HG03025 (cell line): ENCODE measurements around the gene CSTPP1.
"Not testable (repeated sequence)": the region's sequence is repeated elsewhere in the genome, so short reads cannot be mapped to it uniquely, and the experiment has no call there.

Source experiments
- ATAC-seq: cut with Tn5 transposase; IDR thresholded peaks from one replicate; pipeline ENCODE4 v1.9.1; 2021; ENCODE audit warnings: mild to moderate bottlenecking, moderate library complexity; ENCODE audit not compliant: unreplicated experiment, low FRiP score

The CSTPP1 gene

DNA sequence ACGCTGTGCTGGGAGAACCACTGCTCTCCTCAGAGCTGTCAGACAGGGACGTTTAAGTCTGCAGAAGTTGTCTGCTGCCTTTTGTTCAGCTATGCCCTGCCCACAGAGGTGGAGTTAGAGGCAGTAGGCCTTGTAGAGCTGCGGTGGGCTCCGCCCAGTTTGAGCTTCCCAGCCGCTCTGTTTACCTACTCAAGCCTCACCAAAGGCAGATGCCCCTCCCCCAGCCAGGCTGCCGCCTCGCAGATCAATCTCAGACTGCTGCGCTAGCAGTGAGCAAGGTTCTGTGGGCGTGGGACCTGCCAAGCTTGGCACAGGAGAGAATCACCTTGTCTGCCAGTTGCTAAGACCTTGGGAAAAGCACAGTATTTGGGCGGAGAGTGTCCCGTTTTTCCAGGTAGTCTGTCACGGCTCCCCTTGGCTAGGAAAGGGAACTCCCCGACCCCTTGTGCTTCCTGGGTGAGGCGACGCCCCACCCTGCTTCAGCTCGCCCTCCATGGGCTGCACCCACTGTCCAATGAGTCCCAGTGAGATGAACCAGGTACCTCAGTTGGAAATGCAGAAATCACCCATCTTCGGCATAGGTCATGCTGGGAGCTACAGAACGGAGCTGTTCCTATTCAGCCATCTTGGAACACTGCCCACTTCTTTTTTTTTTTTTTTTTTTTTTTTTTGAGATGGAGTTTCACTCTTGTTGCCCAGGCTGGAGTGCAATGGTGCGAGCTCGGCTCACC lies 182.6 kb downstream of the CSTPP1 start:
- ATAC-seq = not testable (repeated sequence)

DNA sequence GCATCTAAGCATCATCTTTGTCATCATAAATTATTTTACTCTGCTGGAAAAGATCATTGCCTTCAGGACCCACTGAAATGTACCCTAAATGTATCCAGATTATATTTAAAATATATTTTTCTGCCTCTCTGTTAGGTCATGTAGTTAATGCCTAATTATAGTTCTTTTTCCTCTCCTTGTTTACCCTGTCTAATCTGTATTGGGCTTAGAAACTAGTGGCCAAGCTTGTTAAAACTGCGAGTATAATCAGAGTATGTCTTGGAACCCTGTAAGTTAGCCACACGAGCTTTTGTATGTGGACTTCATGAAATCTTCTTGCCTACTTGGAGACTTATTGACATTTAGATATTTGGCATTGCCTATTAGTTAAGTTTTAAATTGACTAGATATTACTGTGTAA lies 184.5 kb downstream of the CSTPP1 start:
- ATAC-seq = no peak

DNA sequence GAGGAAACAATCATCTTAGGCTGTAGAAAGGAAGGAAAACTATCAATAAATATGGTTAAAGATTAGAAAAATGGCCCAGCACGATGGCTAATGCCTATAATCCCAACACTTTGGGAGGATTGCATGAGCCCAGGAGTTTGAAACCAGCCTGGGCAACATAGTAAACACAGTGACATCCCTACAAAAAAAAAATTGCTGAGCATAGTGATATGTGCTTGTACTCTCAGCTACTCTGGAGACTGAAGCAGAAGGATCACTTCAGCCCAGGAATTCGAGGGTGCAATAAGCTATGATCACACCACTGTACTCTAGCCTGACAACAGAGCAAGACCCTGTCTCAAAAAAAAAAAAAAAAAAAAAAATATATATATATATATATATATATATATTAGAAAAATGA lies 185.2 kb downstream of the CSTPP1 start:
- ATAC-seq = no peak

DNA sequence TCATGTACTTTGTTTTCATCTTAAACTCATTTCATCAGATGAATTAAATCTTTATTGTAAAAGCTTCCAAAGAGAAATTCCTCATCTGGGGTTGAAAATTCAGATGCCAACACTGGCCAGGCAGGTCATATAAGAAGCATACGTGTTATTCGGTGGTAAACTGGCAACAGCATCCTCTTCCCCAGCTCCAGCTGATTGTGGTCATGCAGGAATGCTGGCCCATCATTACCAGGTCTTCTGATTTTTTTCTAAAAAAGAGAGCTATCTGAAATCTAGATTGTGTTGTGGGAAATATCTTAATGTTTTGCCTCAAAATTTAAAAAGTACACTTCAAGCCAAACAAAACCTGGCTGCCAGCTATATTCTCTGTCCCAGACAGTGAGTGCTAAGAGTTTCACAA lies 186.5 kb downstream of the CSTPP1 start:
- no peak for ATAC-seq

DNA sequence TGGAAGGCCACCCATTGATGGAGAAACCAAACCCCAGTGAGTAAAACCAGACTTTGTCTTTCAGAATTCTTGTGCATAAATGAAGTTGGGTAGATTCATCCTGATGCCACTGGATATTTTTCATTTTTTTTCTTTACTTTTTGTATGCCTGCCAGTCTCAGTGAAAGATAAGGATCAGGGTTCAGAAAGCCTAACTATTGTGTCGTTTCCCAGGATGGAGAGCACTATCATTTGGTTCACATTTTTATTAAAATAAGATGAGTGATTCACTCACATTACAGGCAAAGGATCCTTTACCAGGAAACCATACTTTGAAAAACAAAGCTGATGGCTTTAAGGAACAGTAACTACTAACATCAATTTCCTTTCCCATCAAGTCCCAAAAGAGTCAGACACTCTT lies 188.1 kb downstream of the CSTPP1 start:
- no peak for ATAC-seq

DNA sequence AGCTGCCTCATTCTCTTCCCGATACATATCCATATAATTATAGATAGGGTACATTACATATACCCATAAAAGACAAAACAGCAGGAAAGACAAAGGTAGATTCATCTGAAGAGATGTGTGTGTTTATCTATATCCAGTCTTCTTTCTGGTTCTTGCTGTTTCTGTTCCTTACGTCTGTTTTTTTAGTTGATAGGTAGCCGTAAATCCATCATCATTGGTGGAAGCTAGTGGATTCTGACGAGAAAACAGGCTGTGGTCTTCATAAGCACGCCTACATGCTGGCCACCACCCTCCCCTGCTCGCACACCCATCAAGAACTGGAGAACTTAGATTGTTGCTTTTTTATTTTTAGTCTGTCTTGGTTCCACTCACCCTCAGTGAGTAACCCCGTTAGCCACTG lies 188.5 kb downstream of the CSTPP1 start:
- no peak for ATAC-seq

DNA sequence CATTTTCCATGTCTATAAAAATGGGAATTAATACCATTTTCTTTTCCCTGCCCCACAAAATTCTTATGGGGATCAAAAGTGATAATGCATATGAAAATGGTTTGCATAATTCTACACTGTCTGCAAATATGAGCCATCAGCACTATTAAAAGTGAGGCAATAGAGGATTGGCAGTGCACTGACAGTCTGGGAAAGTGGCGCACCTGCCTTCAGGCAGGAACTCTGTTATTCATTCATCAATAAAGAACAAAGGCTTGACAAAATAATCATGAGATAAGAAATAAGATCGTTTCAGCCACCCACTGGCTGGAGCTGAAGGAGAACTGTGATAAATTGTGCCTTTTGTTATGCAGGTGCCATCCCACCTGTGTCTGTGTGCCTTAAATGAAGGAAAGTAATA lies 190.7 kb downstream of the CSTPP1 start:
- no peak for ATAC-seq

DNA sequence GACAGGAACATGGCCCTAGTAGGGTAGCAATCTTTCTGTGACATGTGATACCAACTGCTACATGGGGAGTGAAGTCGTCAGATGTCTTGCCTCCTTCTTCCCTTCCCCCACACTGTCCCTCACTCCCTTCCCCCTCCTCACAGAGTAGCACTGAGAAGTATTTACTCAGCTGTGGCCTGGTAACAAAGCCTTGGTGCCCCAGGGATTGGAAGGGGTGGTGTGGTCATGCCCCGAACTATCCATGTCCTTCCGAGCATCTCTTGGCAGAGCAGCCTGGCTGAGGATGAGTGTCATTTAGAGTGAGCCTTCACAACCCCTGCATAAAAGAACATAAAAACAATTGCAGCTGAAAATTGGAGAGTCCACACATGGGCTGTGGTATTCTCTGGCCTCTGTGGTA lies 194.0 kb downstream of the CSTPP1 start:
- ATAC-seq = no peak

DNA sequence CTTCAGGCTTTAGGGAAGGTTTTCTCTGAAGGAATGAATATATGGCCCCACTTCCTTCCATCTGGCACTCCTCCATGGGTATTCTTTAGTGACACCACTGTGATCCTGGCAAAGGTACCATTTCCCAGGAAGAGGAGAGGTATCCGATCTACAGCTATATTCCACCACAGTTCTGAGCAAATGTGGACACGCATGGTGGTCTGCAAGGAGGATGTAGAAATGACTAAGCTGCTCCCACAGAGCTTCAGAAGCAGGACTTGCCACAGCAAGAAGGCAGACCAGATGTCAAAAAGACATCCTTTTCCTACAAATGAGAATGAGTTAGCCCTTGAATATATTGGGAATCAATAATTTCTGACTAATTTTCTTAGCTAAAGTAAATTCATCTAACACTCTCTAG lies 194.6 kb downstream of the CSTPP1 start:
- ATAC-seq = no peak

DNA sequence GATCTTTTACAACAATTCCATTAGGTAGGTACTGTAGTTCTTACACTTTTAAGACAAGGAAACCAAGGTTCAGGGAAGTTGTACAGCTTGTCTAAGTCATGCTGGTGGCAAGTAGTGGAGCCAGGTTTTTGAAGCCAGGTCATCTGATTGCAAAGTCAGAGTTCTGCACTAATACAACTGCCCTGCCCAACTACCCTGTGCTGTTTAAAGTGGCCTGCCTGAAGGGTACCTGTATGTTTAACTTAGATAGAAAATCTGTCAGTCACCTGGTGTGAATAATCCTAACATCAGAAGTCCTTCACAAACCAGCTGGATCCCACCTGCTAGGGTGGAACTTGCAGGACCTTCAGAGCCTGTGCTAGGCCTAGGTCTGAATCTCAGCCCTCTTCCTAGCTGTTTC lies 195.9 kb downstream of the CSTPP1 start:
- ATAC-seq = no peak

DNA sequence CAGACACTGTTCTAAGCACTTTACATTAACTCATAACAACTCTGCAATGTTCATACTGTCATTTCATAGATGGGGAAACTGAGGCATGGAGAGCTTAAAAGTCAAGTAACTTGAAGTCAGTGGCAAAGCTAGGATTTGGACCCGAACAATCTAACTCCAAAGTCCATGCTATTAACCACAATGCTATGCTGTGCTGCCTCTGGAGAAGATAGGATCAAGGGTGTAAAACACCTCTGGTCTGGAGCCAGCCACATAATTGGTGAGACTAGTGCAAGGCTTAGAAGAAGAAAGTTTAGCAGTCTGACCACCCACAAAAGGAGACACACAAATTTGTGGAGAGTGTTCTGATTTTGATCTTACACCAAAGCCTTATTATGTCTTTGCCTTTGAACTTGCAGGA lies 196.4 kb downstream of the CSTPP1 start:
- ATAC-seq = no peak

DNA sequence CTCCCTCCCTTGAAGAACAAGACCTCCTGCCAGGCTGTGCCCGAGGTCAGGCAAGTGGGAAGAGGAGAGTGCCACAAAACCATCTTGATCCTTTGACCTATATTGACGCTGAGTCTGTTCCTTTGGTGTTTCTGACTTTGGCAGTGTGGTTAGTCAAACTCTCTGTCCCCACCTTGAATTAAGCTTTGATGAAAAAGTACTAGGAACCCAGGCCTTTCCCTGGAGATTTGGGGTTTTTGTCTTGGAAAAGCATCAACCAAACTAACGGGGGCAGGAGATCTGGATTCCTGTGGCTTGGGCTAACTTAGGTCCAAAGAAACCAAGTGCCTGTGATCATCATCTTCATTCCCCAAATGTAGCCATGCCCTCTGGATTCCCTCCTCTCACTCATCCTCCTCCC lies 199.8 kb downstream of the CSTPP1 start:
- no peak for ATAC-seq

DNA sequence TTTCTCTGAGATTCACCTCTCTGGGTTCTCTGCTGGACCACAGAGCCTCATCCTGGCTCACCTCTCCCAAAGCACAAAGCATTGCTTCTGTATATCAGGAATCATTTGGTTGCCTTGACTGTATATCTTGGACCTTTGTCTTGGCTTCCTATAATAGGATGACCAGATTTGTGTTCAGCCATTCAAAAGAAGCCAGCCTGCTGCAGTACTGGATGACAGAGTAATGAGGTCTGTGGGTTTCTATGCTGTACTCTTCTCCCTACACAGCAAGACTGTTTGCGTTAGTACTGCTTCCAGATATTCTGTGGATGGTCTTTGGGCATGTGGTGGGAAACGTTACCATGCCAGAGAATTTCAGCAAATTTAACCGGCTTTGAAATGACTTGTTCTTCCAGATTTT lies 200.4 kb downstream of the CSTPP1 start:
- no peak for ATAC-seq

DNA sequence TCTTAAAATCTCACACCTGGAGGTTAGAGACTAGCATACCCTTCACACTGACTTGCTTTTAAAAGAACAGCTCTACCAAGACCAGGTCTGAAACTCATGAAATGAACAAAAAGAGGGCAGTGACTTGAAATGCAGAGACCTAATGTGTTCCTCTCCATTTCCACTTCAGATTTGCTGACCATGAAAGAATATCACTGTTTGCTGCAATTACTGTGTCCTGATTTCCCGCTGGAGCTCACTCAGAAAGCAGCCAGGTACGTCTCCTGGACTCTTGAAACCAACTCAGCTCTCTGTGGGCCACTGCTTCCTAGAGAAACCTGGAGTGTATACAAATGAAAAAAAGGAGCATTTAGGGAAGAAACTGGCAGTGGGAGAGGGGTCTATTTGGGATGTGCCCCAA lies 200.9 kb downstream of the CSTPP1 start:
- no peak for ATAC-seq

DNA sequence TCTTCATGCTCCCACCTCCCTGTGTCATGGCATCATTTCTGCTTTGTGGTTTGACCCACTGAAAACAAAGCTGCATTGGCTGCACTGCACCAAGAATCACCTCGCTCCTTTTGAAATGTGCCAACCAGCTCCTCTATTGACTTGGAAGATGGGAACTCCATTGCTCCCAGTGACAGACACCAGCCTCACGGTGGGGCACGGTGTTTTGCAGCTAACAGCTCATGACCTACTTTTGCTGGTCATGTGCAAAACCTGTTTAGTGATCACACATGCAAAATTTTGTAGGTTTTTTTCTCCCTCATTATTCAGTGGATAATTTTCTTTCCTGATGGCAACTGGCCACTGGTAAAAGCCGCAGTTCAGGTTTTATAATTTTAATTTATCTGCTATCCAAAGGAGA lies 203.3 kb downstream of the CSTPP1 start:
- ATAC-seq = no peak

DNA sequence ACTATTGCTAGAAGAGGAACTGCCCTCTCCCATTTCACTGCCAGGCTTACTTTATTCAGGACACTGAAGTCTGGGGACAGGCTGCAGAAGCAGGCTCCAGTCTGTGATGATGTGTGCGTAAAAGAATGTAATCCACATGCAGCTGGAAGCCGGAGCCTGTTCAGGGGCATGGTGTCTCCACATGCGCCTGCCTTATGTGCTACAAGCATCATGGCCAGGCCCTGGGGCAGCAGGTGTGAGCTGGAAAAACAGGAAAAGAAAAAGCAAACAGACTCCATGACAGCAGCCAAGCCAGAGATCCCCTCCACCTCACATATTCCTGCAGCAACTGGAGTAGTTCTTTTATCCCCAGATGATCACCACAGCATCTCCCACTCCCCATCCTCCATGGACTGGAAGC lies 206.8 kb downstream of the CSTPP1 start:
- ATAC-seq = no peak

DNA sequence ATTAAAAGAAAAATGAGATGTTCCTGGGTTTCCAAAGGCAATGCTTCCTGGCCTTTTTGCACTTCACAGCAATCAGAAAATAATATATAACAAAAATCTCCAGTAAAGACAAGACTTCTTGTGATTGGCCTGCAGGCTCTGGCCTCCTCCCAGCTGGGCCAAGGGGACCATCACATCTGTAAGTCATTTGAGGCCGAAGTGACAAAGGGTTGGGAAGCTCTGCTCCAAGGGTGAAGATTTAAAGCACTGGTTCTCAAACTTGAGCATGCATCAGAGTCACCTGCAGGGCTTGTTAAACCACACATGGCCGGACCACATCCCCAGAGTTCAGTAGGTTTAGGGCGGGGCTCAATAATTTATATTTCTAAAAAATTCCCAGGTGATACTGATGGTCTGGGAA lies 208.0 kb downstream of the CSTPP1 start:
- no peak for ATAC-seq

DNA sequence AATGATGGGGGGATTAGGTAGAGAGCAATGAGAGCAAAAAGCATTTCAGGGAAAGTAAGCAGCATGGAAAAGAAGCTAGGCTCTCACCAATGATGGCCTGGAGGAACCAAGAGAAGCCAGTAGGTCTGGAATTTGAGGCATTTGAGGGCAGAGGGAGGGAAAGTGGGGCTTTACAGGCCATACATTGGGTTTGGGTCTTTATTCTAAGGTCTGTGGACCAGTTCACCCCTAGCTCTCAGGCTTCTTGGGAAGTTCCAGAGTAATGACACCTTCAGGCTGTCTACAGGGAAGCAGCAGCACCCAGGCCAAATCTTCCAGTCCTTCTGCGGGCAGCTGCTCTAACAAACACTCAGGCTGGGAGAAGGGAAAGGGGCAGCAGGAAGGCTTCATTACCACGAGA lies 210.7 kb downstream of the CSTPP1 start:
- ATAC-seq = no peak

DNA sequence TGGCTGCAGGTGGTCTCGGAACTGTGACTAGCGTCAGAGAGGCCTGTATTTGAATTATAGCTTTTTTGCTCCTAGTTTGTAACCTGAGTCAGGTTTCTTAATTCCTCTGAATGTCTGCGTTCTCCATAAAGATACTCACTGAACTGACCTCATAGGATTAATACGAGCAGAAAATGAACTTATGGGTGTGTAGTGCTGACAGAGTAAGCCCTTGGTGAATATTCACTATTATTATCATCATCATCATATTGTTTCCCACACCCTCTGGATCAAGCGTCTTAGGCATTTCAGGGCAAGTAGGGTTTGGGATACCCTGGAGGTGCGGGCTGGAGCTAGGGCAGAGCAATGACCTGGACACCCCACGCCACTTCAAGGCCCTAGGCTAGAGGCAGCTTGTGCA lies 211.1 kb downstream of the CSTPP1 start:
- no peak for ATAC-seq

DNA sequence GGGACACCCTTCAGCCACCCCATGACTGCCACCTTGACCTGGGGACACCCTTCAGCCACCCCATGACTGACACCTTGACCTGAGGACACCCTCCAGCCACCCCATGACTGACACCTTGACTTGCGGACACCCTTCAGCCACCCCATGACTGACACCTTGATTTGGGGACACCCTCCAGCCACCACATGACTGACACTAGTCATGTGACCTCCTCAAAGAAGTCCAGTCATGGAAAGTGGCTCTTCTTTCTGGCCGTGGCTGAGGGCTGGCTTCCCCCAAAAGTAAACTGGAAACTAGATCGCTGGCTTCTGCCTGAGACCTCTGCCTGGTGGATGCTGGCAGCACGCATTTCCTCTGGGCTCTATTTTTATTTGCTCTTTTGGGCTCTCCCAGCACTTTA lies 211.7 kb downstream of the CSTPP1 start:
- no peak for ATAC-seq

DNA sequence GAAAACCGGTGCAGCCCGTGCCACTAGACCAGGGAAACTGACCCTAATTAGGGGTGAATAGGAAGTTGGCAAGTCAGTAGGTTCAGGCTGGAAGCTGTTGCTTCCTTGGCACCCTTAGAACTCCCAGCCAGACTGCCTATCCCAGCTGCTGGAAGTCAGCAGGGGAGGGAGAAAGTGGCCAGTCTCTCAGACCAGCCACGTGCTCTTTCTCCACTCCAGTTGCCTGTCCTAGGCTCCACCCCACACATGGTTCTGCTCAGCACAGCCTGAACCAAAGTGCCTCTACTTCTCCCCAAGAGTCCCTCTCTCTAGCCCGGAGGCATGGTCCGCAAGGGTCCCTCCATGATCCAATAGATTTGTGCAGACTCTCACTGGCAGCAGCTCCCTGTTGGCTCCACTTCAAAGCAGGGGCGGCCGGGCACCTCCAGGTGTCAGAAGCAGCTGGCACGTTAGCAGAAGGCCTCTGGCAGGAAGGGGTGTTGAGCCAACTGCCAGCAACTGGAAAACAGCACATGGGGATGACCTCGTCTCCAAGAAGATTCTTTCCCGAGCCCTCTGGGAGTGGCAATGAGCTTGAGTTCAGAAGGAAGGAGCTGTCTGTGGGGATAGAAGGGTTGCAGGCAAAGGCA lies 212.5 kb downstream of the CSTPP1 start:
- no peak for ATAC-seq

DNA sequence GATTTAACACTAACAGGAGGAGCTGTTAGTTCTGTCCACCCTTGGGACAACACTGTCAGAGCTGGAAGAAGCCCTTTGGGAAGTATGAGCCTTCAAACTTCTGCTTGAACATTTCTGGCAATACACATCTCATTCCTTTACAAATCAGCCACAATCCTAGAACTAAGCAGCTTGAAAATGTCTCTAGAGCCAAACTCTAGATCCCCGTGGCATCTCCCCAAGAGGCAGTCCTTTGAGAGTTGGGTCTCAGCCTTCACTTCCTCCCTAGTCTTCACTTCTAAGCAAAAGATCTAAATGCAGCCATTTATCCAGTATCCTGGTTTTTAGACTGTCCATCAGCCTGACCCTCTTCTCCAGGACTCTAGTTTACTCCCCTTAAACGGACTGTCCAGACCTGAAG lies 213.2 kb downstream of the CSTPP1 start:
- ATAC-seq = no peak
